A673 (cell line): ENCODE results near the gene ZNF586.

Source experiments
- CTCF ChIP-seq: fragments of 300-800, 200-600 bp; sonication (generic); conservative IDR thresholded peaks from 2 replicates; pipeline ENCODE4 v1.5.1; 2017; ENCODE audit warnings: low read depth, mild to moderate bottlenecking, antibody characterized with exemption, low read length, moderate library complexity, mixed read lengths
- EZH2 ChIP-seq: fragments of 200-600 bp; sonication (generic); IDR thresholded peaks from 2 replicates; pipeline ENCODE4 v1.6.1; 2017; ENCODE audit warnings: borderline replicate concordance, low read depth, mild to moderate bottlenecking, mixed read lengths, antibody characterized with exemption, low read length; ENCODE audit not compliant: poor library complexity, severe bottlenecking

- TF ChIP-seq CTCF (no peak), EZH2 (no peak)
These were observed 8.9 kb downstream of the ZNF586 start for GRCh38 chr19:57778336-57778735.
